ENCODE measurements around the gene GTF3C1. TPM values are rescaled to one million over a fixed set of nuclear protein-coding genes. Genes with fewer than 3 reads are reported as not detected.

Gene GTF3C1
- total and polyA plus RNA-seq, 2 of the 13 experiments (the other 11 are each of a cell fraction or from before 2014, with no cell fraction given), result 29.2 to 72.7 TPM

GRCh38 chr16:27470567-27471431 is 78.9 kb downstream of the GTF3C1 start (continued):
- TF ChIP-seq ZNF280D (CRISPR knock-in tag; IDR thresholded peaks at IDR 0.05) (peak; percentile 41; the same call in 1 of the 2 replicates), ATF3 (CRISPR knock-in tag; IDR thresholded peaks at IDR 0.05) (peak; percentile 60), ZNF619 (CRISPR knock-in tag; IDR thresholded peaks at IDR 0.05) (0 out of 2 replicates have a peak, but pooled peaks have one; percentile 45), HBP1 (CRISPR knock-in tag; IDR thresholded peaks at IDR 0.05; ENCODE audit: low read depth) (no peak), SMYD3 (CRISPR knock-in tag; IDR thresholded peaks at IDR 0.05) (no peak), CREB3 (CRISPR knock-in tag; IDR thresholded peaks at IDR 0.05) (no peak), HOXA3 (CRISPR knock-in tag; IDR thresholded peaks at IDR 0.05) (peak; percentile 77), ZNF691 (CRISPR knock-in tag; IDR thresholded peaks at IDR 0.05; ENCODE audit: borderline replicate concordance, low read depth) (peak; percentile 87; the same call in 1 of the 2 replicates), ZFX (CRISPR knock-in tag; IDR thresholded peaks at IDR 0.05; ENCODE audit: low read depth) (peak; percentile 53; the same call in 1 of the 2 replicates), ISX (CRISPR knock-in tag; conservative IDR thresholded peaks at IDR 0.05) (no peak), ZBTB39 (CRISPR knock-in tag; IDR thresholded peaks at IDR 0.05) (no peak), ZNF354B (CRISPR knock-in tag; IDR thresholded peaks at IDR 0.05) (no peak), JUND (CRISPR knock-in tag; IDR thresholded peaks at IDR 0.05) (peak; percentile 94), SIX1 (CRISPR knock-in tag; IDR thresholded peaks at IDR 0.05; ENCODE audit: borderline replicate concordance) (0 out of 2 replicates have a peak, but pooled peaks have one; percentile 24), DNMT3B (CRISPR knock-in tag; conservative IDR thresholded peaks at IDR 0.05) (no peak), GATAD1 (CRISPR knock-in tag; IDR thresholded peaks at IDR 0.05) (0 out of 2 replicates have a peak, but pooled peaks have one; percentile 50), FOXO1 (CRISPR knock-in tag; IDR thresholded peaks at IDR 0.05) (peak; percentile 76; the same call in 1 of the 2 replicates), ZFP41 (CRISPR knock-in tag; IDR thresholded peaks at IDR 0.05; ENCODE audit: borderline replicate concordance) (no peak)

All from HepG2 (cell line).